Esophagus squamous epithelium (tissue), 4 donors: ENCODE measurements around the gene OR51B4.

Experiments
- POLR2A ChIP-seq, 4 donors: fragments of 450-650 bp; IDR thresholded peaks; one replicate each; pipeline ENCODE4 v1.6.1; 2017; ENCODE audit warnings: antibody characterized with exemption in 4 of 4, mild to moderate bottlenecking in 4 of 4, moderate library complexity in 3 of 4
- TF ChIP-seq, protein P1 (sequence below), 6 experiments: fragments of 450-650 bp in 4 of 6; fragments of 200-600 bp in 2 of 6; sonication (generic) in 2 of 6; IDR thresholded peaks; one replicate each; pipeline ENCODE4 v1.5.1; 2016 to 2019; ENCODE audit warnings: antibody characterized with exemption in 6 of 6, mild to moderate bottlenecking in 4 of 6, moderate library complexity in 4 of 6

DNA sequence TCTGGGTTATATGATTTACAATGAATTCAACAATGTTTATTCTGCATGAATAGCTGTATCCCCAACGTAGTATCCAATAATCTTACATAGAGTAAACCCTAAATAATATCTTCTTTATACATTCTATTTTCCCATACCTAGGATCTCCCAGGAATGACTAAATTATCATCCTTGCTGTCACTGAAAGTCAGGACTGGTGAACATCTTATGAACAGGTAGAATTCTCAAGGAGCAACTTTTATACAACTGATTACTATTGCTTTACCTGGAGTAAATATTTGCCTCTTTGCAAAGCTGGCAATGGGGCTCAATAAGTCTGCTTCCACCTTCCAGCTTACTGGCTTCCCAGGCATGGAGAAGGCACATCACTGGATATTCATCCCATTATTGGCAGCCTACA, 49.5 kb upstream of the OR51B4 start, which contains the start of gene OR51B6:
- no peak for TF ChIP-seq POLR2A (IDR thresholded peaks at IDR 0.05)
- TF ChIP-seq, protein P1, sequence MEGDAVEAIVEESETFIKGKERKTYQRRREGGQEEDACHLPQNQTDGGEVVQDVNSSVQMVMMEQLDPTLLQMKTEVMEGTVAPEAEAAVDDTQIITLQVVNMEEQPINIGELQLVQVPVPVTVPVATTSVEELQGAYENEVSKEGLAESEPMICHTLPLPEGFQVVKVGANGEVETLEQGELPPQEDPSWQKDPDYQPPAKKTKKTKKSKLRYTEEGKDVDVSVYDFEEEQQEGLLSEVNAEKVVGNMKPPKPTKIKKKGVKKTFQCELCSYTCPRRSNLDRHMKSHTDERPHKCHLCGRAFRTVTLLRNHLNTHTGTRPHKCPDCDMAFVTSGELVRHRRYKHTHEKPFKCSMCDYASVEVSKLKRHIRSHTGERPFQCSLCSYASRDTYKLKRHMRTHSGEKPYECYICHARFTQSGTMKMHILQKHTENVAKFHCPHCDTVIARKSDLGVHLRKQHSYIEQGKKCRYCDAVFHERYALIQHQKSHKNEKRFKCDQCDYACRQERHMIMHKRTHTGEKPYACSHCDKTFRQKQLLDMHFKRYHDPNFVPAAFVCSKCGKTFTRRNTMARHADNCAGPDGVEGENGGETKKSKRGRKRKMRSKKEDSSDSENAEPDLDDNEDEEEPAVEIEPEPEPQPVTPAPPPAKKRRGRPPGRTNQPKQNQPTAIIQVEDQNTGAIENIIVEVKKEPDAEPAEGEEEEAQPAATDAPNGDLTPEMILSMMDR (IDR thresholded peaks at IDR 0.05): no peak
